WTC11 (cell line): ENCODE results near the gene IRS2.

Source experiments
- CREB1 ChIP-seq: sonication (generic); formaldehyde crosslinking; IDR thresholded peaks from 2 replicates; pipeline ENCODE4 v1.8.0; 2023; ENCODE audit warnings: mild to moderate bottlenecking, missing genetic modification reagents
- CTCF ChIP-seq: fragments of 200-600 bp; IDR thresholded peaks from 2 replicates; pipeline ENCODE4 v1.8.0; 2022; ENCODE audit warnings: antibody characterized with exemption
- GTF2I ChIP-seq: fragments of 250-450 bp; sonication (Bioruptor Pico); conservative IDR thresholded peaks from 2 replicates; pipeline ENCODE4 v1.4.0; 2021; ENCODE audit warnings: mild to moderate bottlenecking

- no peak for TF ChIP-seq CREB1 (CRISPR knock-in tag)
- no peak for TF ChIP-seq GTF2I
- TF ChIP-seq CTCF: no peak
These were observed 45.7 kb downstream of the IRS2 start for GRCh38 chr13:109740721-109741120.
